IMR-90 (cell line): Measurements from ENCODE around the gene RAB30. TPM values are rescaled to one million over a fixed set of nuclear protein-coding genes. Genes with fewer than 3 reads are reported as not detected.

Experiments used
- ATAC-seq: fragments of 200-7000 bp; cut with Tn5 transposase; 2 replicates; pipeline ENCODE4 v1.9.1; 2020; ENCODE audit warnings: low read depth, mild to moderate bottlenecking, moderate library complexity
- BruUV-seq: library from RNA; stranded (reverse); fragments of 400-500 nt; replicated peaks from 2 replicates; lab custom pipeline; 2021; lab: Mats Ljungman, UMichigan
- CTCF ChIA-PET: fragments of 300-600 bp; formaldehyde crosslinking; extraction: SDS; loops from one replicate; lab custom pipeline; 2021; ENCODE audit warnings: antibody characterized with exemption; lab: Yijun Ruan, JAX
- POLR2A ChIA-PET: fragments of 300-600 bp; sonication (Branson Sonifier 250); formaldehyde crosslinking; loops from one replicate; lab custom pipeline; 2022; ENCODE audit warnings: antibody characterized with exemption; ENCODE audit not compliant: unreplicated experiment; lab: Charles Lee
- DNase-seq: peaks from one replicate; pipeline ENCODE4 v3.0.0; 2013
- H2AFZ ChIP-seq: replicated peaks from 2 replicates; pipeline ENCODE3; 2013; ENCODE audit warnings: low read length, mild to moderate bottlenecking; ENCODE audit not compliant: poor library complexity
- H2AK5ac ChIP-seq: 2 replicates; pipeline ENCODE4 v1.6.1; 2013; ENCODE audit warnings: low read depth, low read length, inconsistent platforms
- H2AK9ac ChIP-seq: replicated peaks from 2 replicates; pipeline ENCODE3; 2013; ENCODE audit warnings: mild to moderate bottlenecking, low read depth, low read length, moderate library complexity; ENCODE audit not compliant: poor library complexity
- H2BK120ac ChIP-seq: 2 replicates; pipeline ENCODE4 v1.6.1; 2013; ENCODE audit warnings: low read depth, low read length, inconsistent platforms
- H2BK15ac ChIP-seq: 3 replicates; pipeline ENCODE4 v1.6.1; 2013; ENCODE audit warnings: low read depth, low read length, inconsistent platforms
- H2BK20ac ChIP-seq: 2 replicates; pipeline ENCODE4 v1.6.1; 2013; ENCODE audit warnings: low read depth, mild to moderate bottlenecking, inconsistent platforms, low read length, moderate library complexity
- H2BK5ac ChIP-seq: 2 replicates; pipeline ENCODE4 v1.6.1; 2013; ENCODE audit warnings: mild to moderate bottlenecking, low read depth, low read length, inconsistent platforms; ENCODE audit not compliant: poor library complexity, severe bottlenecking
- H3K14ac ChIP-seq: replicated peaks from 2 replicates; pipeline ENCODE4 v1.6.1; 2013; ENCODE audit warnings: low read depth, low read length, inconsistent platforms
- H3K18ac ChIP-seq: 2 replicates; pipeline ENCODE4 v1.6.1; 2013; ENCODE audit warnings: low read depth, low read length, control low read depth
- H3K23ac ChIP-seq: 2 replicates; pipeline ENCODE4 v1.6.1; 2013; ENCODE audit warnings: low read depth, low read length, inconsistent platforms
- H3K27ac ChIP-seq: 2 replicates; pipeline ENCODE4 v1.5.1; 2013; ENCODE audit warnings: mild to moderate bottlenecking, control low read depth, low read length; ENCODE audit not compliant: insufficient read depth
- H3K27me3 ChIP-seq: 2 replicates; pipeline ENCODE4 v1.6.1; 2013; ENCODE audit warnings: low read length; ENCODE audit not compliant: control insufficient read depth, insufficient read depth
- H3K36me3 ChIP-seq: 2 replicates; pipeline ENCODE4 v1.6.1; 2013; ENCODE audit warnings: low read length, mixed read lengths; ENCODE audit not compliant: control insufficient read depth, insufficient read depth
- H3K4ac ChIP-seq: 2 replicates; pipeline ENCODE4 v1.6.1; 2013; ENCODE audit warnings: low read depth, low read length, inconsistent platforms
- H3K4me1 ChIP-seq: 2 replicates; pipeline ENCODE4 v1.6.1; 2013; ENCODE audit warnings: low read length, mixed read lengths; ENCODE audit not compliant: control insufficient read depth, insufficient read depth
- H3K4me2 ChIP-seq: 2 replicates; pipeline ENCODE4 v1.6.1; 2013; ENCODE audit warnings: low read depth, mild to moderate bottlenecking, control low read depth, low read length, moderate library complexity
- H3K4me3 ChIP-seq: 2 replicates; pipeline ENCODE4 v1.5.1; 2013; ENCODE audit warnings: low read depth, mild to moderate bottlenecking, control low read depth, low read length, moderate library complexity; ENCODE audit not compliant: insufficient read depth
- H3K56ac ChIP-seq: 2 replicates; pipeline ENCODE4 v1.6.1; 2013; ENCODE audit warnings: low read length, inconsistent platforms; ENCODE audit not compliant: insufficient read depth; ENCODE audit errors: extremely low read depth
- H3K79me1 ChIP-seq, 2 experiments: 2 replicates each; pipeline ENCODE4 v1.6.1; 2013; ENCODE audit warnings: low read length in 2 of 2, inconsistent platforms in 1 of 2, low read depth in 1 of 2
- H3K9ac ChIP-seq: 2 replicates; pipeline ENCODE4 v1.6.1; 2013; ENCODE audit warnings: low read depth, low read length, control low read depth
- H3K9me1 ChIP-seq: 2 replicates; pipeline ENCODE4 v1.6.1; 2013; ENCODE audit warnings: low read length, inconsistent platforms; ENCODE audit not compliant: insufficient read depth
- H3K9me3 ChIP-seq: 2 replicates; pipeline ENCODE4 v1.6.1; 2013; ENCODE audit warnings: low read length; ENCODE audit not compliant: control insufficient read depth, insufficient read depth
- H4K20me1 ChIP-seq: 2 replicates; pipeline ENCODE4 v1.6.1; 2013; ENCODE audit warnings: low read length, inconsistent platforms; ENCODE audit not compliant: insufficient read depth
- H4K5ac ChIP-seq: 2 replicates; pipeline ENCODE4 v1.6.1; 2013; ENCODE audit warnings: mild to moderate bottlenecking, low read depth, low read length, control low read depth
- H4K8ac ChIP-seq, 2 experiments: 2 replicates each; pipeline ENCODE4 v1.6.1; 2013; ENCODE audit warnings: low read depth in 2 of 2, low read length in 2 of 2, control low read depth in 1 of 2, inconsistent platforms in 1 of 2
- H4K91ac ChIP-seq: 2 replicates; pipeline ENCODE4 v1.6.1; 2013; ENCODE audit warnings: low read depth, low read length, inconsistent platforms; ENCODE audit not compliant: insufficient read depth
- CTCF ChIP-seq: conservative IDR thresholded peaks from 2 replicates; pipeline ENCODE4 v1.5.1; 2012; ENCODE audit warnings: mild to moderate bottlenecking, low read depth, low read length, improper control_type of control experiment
- ELK1 ChIP-seq: fragments of 150-350 bp; IDR thresholded peaks from 2 replicates; pipeline ENCODE4 v1.6.1; 2016; ENCODE audit warnings: low read depth, mild to moderate bottlenecking, low read length, moderate library complexity, borderline replicate concordance
- FOS ChIP-seq: fragments of 150-350 bp; IDR thresholded peaks from 2 replicates; pipeline ENCODE4 v1.6.1; 2016; ENCODE audit warnings: low read depth, low read length
- NFE2L2 ChIP-seq: fragments of 150-350 bp; IDR thresholded peaks from 2 replicates; pipeline ENCODE4 v1.6.1; 2016; ENCODE audit warnings: low read depth, mild to moderate bottlenecking, low read length
- POLR2A ChIP-seq: IDR thresholded peaks from 2 replicates; pipeline ENCODE4 v1.6.1; 2012; ENCODE audit warnings: mild to moderate bottlenecking, low read depth, low read length
- RAD21 ChIP-seq: IDR thresholded peaks from 2 replicates; pipeline ENCODE4 v1.6.1; 2012; ENCODE audit warnings: low read length, improper control_type of control experiment
- WGBS, 2 experiments: methylation state at CpG; one replicate each; pipeline versions ENCODE4 v1.1.5 to v1.1.7; 2013; ENCODE audit warnings: missing lambda C conversion rate in 2 of 2; ENCODE audit not compliant: insufficient read length in 1 of 2; ENCODE audit errors: extremely low coverage in 2 of 2; 5-methylcytosine and 5-hydroxymethylcytosine counted together
- dilution Hi-C: fragments of 300-500 bp; cut with HindIII; formaldehyde crosslinking; loops from one replicate; pipeline ENCODE4 v1.14.3; 2018; ENCODE audit warnings: low sequenced_read_pairs; ENCODE audit not compliant: unreplicated experiment
- in situ Hi-C: fragments of 300-500 bp; cut with MboI; formaldehyde crosslinking; loops from 3 replicates; pipeline ENCODE4 v1.14.3; 2019; ENCODE audit warnings: low sequenced_read_pairs, inconsistent platforms, mixed read lengths
- intact Hi-C: fragments of 100-400 bp; cut with micrococcal nuclease; formaldehyde crosslinking; loops from 2 replicates; pipeline ENCODE4 v1.10.0; 2022
- polyA plus RNA-seq, 3 experiments: library from polyadenylated mRNA; depleted of rRNA; stranded (reverse); fragments of >200 nt; gene quantifications; 2 replicates each; pipeline ENCODE4 v1.2.3, GENCODE V29; 2012; ENCODE audit warnings: low replicate concordance in 1 of 3
- total RNA-seq: library from RNA; depleted of rRNA; stranded (reverse); fragments of >200 nt; gene quantifications from 2 replicates; pipeline ENCODE4 v1.2.3, GENCODE V29; 2012

Gene RAB30
- total and polyA plus RNA-seq, 2 of the 4 experiments (the other 2 are of a cell fraction) = 7.2 to 25.6 TPM

DNA sequence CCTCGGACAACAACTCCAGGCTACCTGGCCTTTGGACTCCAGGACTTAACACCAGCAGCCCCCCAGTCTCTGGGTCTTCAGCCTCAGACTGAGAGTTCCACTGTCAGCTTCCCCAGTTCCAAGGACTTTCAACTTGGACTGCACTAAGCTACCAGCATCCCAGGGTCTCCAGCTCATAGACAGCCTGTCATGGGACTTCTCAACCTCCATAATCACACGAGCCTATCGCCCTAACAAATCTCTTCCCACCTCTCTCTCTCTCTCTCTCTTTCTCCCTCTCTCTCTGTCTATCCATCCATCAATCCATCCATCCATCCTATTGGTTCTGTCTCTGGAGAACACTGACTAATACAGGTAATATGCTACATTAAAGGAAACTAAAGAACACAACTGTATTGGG, 10.7 kb downstream of the RAB30 start:
- ChIA-PET POLR2A (no interaction called here), CTCF (no interaction called here)
- Histone ChIP-seq H4K5ac (no peak overlapping the region), H3K4me3 (no peak overlapping the region), H3K36me3 (no peaks in the 10 kb centered on the region), H3K79me1 (peaks cover 11 to 29% of the 10 kb centered on the region in 2 experiments), H2BK5ac (no peak overlapping the region), H3K9ac (no peak overlapping the region), H3K18ac (no peak overlapping the region), H3K9me3 (no peaks in the 10 kb centered on the region), H3K9me1 (peaks cover 3% of the 10 kb centered on the region), H3K56ac (no peak overlapping the region), H3K23ac (no peak overlapping the region), H2AK5ac (no peak overlapping the region), H2AFZ (no peak overlapping the region), H2AK9ac (no peak overlapping the region), H3K27ac (no peak overlapping the region), H4K91ac (no peak overlapping the region), H4K20me1 (0 out of 2 replicates have a peak, but pooled peaks cover 5% of the 10 kb centered on the region), H4K8ac (no peak overlapping the region), H2BK20ac (no peak overlapping the region), H2BK120ac (no peak overlapping the region), H3K4ac (no peak overlapping the region), H3K4me1 (no peaks in the 10 kb centered on the region), H3K4me2 (no peak overlapping the region), H3K27me3 (no peaks in the 10 kb centered on the region), H2BK15ac (no peak overlapping the region), H3K14ac (no peak overlapping the region)
- WGBS, 2 experiments = 100% methylated on average over 1 of the region's 3 CpGs; no CpG with 5 or more reads in 1 of the 2 experiments
- DNase-seq (no peak), ATAC-seq (no peak)
- TF ChIP-seq FOS = no peak
- no peak for TF ChIP-seq ELK1
- no peak for TF ChIP-seq POLR2A
- no peak for TF ChIP-seq CTCF
- no peak for TF ChIP-seq NFE2L2
- TF ChIP-seq RAD21 = no peak
- intact Hi-C loops (no loop called here), in situ Hi-C loops (no loop called here), dilution Hi-C loops (loop anchor here (25.0 kb wide), 1 partner anchor 101 kb away; the partner anchor contains the start of gene PCF11)
- BruUV-seq = no TSS peak
